HG03558 (cell line): Measurements from ENCODE around the gene ING1.

Experiments used
- ATAC-seq: cut with Tn5 transposase; IDR thresholded peaks from one replicate; pipeline ENCODE4 v1.9.1; 2021; ENCODE audit warnings: moderate number of reproducible peaks; ENCODE audit not compliant: unreplicated experiment; ENCODE audit errors: extremely low read depth

Gene ING1

DNA sequence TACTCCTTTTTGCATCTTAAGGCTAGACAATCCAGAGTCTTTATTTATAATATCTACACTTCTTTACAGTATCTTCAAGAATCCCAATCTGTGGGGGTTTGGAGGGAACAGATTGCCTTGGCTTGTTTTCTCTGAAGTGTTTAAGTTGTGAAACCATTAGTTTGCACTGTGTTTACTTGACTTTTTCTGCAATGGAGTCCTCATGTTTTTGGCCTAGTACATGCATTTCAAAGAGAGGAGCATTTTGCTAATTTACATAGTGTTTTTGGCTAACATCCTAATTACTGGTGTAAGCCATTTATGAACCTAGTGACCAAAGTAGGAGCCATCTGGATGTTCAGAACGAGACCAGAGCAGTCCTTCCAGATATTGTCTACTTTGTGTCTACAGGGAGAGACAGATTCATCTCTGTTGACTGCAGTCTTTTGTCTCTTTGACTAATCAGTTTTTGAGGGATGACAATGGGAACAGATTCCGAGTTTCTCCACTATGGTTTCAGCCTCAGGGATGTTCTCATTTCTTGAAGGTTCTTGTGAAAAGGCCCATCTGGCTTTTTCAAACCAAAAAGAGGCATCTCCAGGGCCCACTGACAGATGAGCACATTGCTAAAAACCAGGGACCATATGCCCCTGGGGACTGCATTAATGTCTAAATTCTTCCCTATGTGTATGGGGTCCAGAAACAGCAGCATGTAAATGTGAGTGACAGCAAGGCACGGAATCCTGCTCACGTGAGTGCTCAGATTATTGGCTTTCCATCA, 53.4 kb downstream of the ING1 start:
- no peak for ATAC-seq

DNA sequence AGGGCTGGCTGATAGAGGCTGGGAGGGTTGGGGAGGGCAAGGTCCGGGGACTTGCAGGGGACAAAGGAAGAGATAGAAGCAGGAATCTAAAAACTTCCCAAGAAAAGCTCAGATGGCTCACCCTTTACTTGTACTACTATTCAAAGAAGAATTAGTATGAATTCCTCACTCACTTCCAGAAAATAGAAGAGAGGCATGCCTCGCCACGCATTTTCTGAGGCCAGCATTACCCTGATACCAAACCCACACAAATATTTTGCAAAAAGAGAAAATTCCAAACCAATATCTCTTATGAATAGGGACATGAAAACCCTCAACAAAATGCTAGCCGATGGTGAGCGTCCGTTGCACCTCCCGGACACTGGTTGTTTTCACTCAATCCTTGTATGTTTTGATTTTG, 54.0 kb downstream of the ING1 start:
- no peak for ATAC-seq

- ATAC-seq: no peak
Observed at GRCh38 chr13:110769097-110769496, 55.6 kb downstream of the ING1 start.

- ATAC-seq: no peak
Observed at GRCh38 chr13:110770678-110771077, 57.2 kb downstream of the ING1 start.

DNA sequence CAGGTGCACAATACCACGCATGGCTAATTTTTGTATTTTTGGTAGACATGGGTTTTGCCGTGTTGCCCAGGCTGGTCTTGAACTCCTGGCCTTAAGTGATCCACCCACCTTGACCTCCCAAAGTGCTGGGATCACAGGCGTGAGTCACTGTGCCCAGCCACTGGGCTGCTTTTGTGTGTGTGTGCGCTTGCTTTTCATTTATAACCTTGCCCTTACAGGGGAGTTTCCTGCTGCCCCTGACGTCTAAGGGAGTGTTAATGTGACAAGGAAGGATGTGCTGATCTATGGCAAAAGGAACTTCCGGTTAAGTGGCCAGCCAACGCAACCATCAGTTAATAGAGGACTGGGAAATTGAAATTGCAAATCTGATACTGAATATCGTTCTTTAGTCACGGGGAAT, 57.7 kb downstream of the ING1 start:
- ATAC-seq: no peak

- ATAC-seq: no peak
Observed at GRCh38 chr13:110772091-110772984, 58.8 kb downstream of the ING1 start.
